ENCODE measurements around the gene BST1. TPM values are rescaled to one million over a fixed set of nuclear protein-coding genes. Genes with fewer than 3 reads are reported as not detected.

The BST1 gene
- total and polyA plus RNA-seq, 2 of the 8 experiments (the other 6 are each of a cell fraction or from before 2014, with no cell fraction given), result 0.52 to 0.54 TPM

- DNase-seq (ENCODE audit: low read depth in 1 of 2, low spot score in 2 of 2) (no peak), FAIRE-seq (no peak)
- Histone ChIP-seq H2AFZ (ENCODE audit: low read length) (no peak overlapping the region), H2BK12ac (ENCODE audit: low read depth, low read length) (no peak overlapping the region), H2BK5ac (ENCODE audit: low read depth, low read length) (no peak overlapping the region), H4K5ac (ENCODE audit: insufficient read length, low read depth, low read length) (no peak overlapping the region), H3K27me3 (replicated peaks in 1 of 4; ENCODE audit: control insufficient read depth in 3 of 4, extremely low read depth in 1 of 4, insufficient read depth in 3 of 4, low read length in 3 of 4) (no peaks in the 10 kb centered on the region), H2BK15ac (ENCODE audit: low read length) (no peak overlapping the region), H3K14ac (ENCODE audit: insufficient read length) (no peak overlapping the region), H2BK20ac (ENCODE audit: low read length) (no peak overlapping the region), H3K4me1 (replicated peaks in 1 of 4; ENCODE audit: control insufficient read depth in 3 of 4, insufficient read depth in 4 of 4, low read length in 3 of 4) (peaks cover 2 to 15% (median 9%) of the 10 kb centered on the region in 4 experiments; a peak in 4 of 7 replicates), H3K4me3 (ENCODE audit: extremely low read depth in 1 of 4, insufficient read depth in 2 of 4, low read depth in 3 of 4, low read length in 4 of 4) (peak overlapping the region in 2 of 4 experiments; percentile 86 to 97; a peak in 3 of 8 replicates), H3K4ac (replicated peaks; ENCODE audit: insufficient read length, low read depth, low read length) (no peak overlapping the region), H3K4me2 (ENCODE audit: insufficient read depth in 1 of 2, low read depth in 2 of 2, low read length in 2 of 2) (peak overlapping the region; percentile 79 to 98; a peak in 3 of 4 replicates), H3K23ac (ENCODE audit: insufficient read length) (no peak overlapping the region), H3K9me3 (ENCODE audit: insufficient read depth in 2 of 2, low read depth in 1 of 2, low read length in 1 of 2) (no peaks in the 10 kb centered on the region), H4K8ac (ENCODE audit: extremely low read depth, insufficient read depth, low read length) (no peak overlapping the region), H3K23me2 (ENCODE audit: low read depth, low read length) (peaks cover 3% of the 10 kb centered on the region), H3K27ac (ENCODE audit: low read depth, low read length) (no peak overlapping the region), H4K20me1 (replicated peaks in 1 of 2; ENCODE audit: control insufficient read depth in 1 of 2, insufficient read depth in 2 of 2, low read length in 2 of 2) (no peaks in the 10 kb centered on the region), H3K18ac (ENCODE audit: extremely low read depth, low read length) (no peak overlapping the region), H3K9ac (replicated peaks in 1 of 4; ENCODE audit: extremely low read depth in 1 of 4, low read depth in 3 of 4, low read length in 3 of 4) (0 out of 7 replicates have a peak overlapping the region, but pooled peaks of 1 of the 4 experiments have one; percentile 94), H2AK5ac (ENCODE audit: low read depth, low read length) (no peak overlapping the region), H3K56ac (replicated peaks; ENCODE audit: insufficient read length, low read depth, low read length) (no peak overlapping the region), H3K36me3 (ENCODE audit: control insufficient read depth in 2 of 4, insufficient read depth in 4 of 4, low read length in 3 of 4) (peaks cover 2 to 19% (median 7%) of the 10 kb centered on the region in 4 experiments; a peak in 5 of 8 replicates), H3K79me2 (ENCODE audit: control insufficient read depth in 1 of 2, insufficient read depth in 2 of 2, low read length in 2 of 2) (peaks cover 3 to 54% of the 10 kb centered on the region in 2 experiments; a peak in 3 of 4 replicates), H3K79me1 (ENCODE audit: low read depth, low read length) (no peaks in the 10 kb centered on the region; the same call in 1 of the 2 replicates), H2BK120ac (replicated peaks; ENCODE audit: low read depth, low read length) (no peak overlapping the region), H4K91ac (replicated peaks; ENCODE audit: insufficient read length, low read length) (no peak overlapping the region)
- CTCF ChIA-PET (ENCODE audit: partially characterized antibody), result interaction anchor here (1.1 kb wide), 1 partner anchor 49 kb away, joined by 3 read pairs; no protein-coding TSS in a partner anchor
- 73 to 100% methylated on average over 1 to 2 of the region's 2 CpGs for WGBS, 2 experiments (ENCODE audit: extremely low coverage in 1 of 2, insufficient coverage in 1 of 2, insufficient read length in 1 of 2, insufficient replicate concordance in 2 of 2, low coverage in 1 of 2, low lambda C conversion rate in 2 of 2, missing lambda C conversion rate in 1 of 2)
- TF ChIP-seq JUND (IDR thresholded peaks at IDR 0.05; ENCODE audit: low read length), result no peak
- no peak for TF ChIP-seq CTCF (IDR thresholded peaks at IDR 0.05; ENCODE audit: control extremely low read depth in 1 of 3, insufficient read depth in 1 of 3, low read depth in 1 of 3, low read length in 3 of 3)
- TF ChIP-seq SAP30 (IDR thresholded peaks at IDR 0.05; ENCODE audit: insufficient read depth, insufficient replicate concordance, low read length), result no peak
- TF ChIP-seq ZNF274 (IDR thresholded peaks at IDR 0.05; ENCODE audit: borderline replicate concordance, extremely low read depth, low read length), result no peak
- no peak for TF ChIP-seq MAFK (IDR thresholded peaks at IDR 0.05; ENCODE audit: low read depth, low read length)
- TF ChIP-seq RAD21 (IDR thresholded peaks at IDR 0.05 in 1 of 2, conservative IDR thresholded peaks at IDR 0.05 in 1 of 2; ENCODE audit: low read depth in 2 of 2, low read length in 2 of 2), result no peak
- no peak for TF ChIP-seq SUZ12 (IDR thresholded peaks at IDR 0.05; ENCODE audit: low read length)
- TF ChIP-seq SP1 (IDR thresholded peaks at IDR 0.05; ENCODE audit: low read depth, low read length), result no peak
- TF ChIP-seq POLR2A (IDR thresholded peaks at IDR 0.05; ENCODE audit: control extremely low read depth in 1 of 2, low read depth in 2 of 2, low read length in 2 of 2), result no peak
- POLR2A ChIA-PET (ENCODE audit: partially characterized antibody), result interaction anchor here (0.8 to 4.0 kb wide), 3 partner anchors 9 to 28 kb away, joined by 3 to 64 read pairs (median 27); partner anchors contain the start of gene FBXL5
Measured at GRCh38 chr4:15683143-15683495, 19.7 kb upstream of the BST1 start.
